Panc1 (cell line): ENCODE results near the gene EPB41L5. TPM values are rescaled to one million over a fixed set of nuclear protein-coding genes. Genes with fewer than 3 reads are reported as not detected.

Experiments
- ATAC-seq: fragments of 200-7000 bp; cut with Tn5 transposase; 2 replicates; pipeline ENCODE4 v1.9.1; 2020; ENCODE audit warnings: mild to moderate bottlenecking, moderate library complexity
- BruUV-seq: library from RNA; stranded (reverse); fragments of 400-500 nt; replicated peaks from 2 replicates; lab custom pipeline; 2021; lab: Mats Ljungman, UMichigan
- CTCF ChIA-PET: fragments of 300-600 bp; sonication (Branson Sonifier 250); formaldehyde crosslinking; loops from one replicate; lab custom pipeline; 2022; ENCODE audit warnings: antibody characterized with exemption; lab: Charles Lee
- POLR2A ChIA-PET: fragments of 300-600 bp; sonication (Branson Sonifier 250); formaldehyde crosslinking; loops from one replicate; lab custom pipeline; 2022; ENCODE audit warnings: antibody characterized with exemption; lab: Charles Lee
- DNase-seq: peaks from one replicate; pipeline ENCODE4 v3.0.0-alpha.2; 2010; ENCODE audit warnings: low read depth, low spot score
- H3K27ac ChIP-seq: 2 replicates; pipeline ENCODE4 v1.5.1; 2011; ENCODE audit warnings: mild to moderate bottlenecking, low read length, inconsistent platforms
- H3K27me3 ChIP-seq: fragments of 200-500 bp; sonication (Bioruptor generic); 2 replicates; pipeline ENCODE4 v1.6.0; 2014; ENCODE audit warnings: low read length, inconsistent platforms; ENCODE audit not compliant: control insufficient read depth, insufficient read depth
- H3K36me3 ChIP-seq: fragments of 200-500 bp; sonication (Bioruptor generic); 2 replicates; pipeline ENCODE4 v1.5.1; 2014; ENCODE audit warnings: inconsistent platforms, mild to moderate bottlenecking, low read length, moderate library complexity; ENCODE audit not compliant: control insufficient read depth, insufficient read depth
- H3K4me1 ChIP-seq: 2 replicates; pipeline ENCODE4 v1.5.1; 2011; ENCODE audit warnings: inconsistent platforms, mild to moderate bottlenecking, low read length, moderate library complexity; ENCODE audit not compliant: control insufficient read depth, insufficient read depth
- H3K4me3 ChIP-seq, 2 experiments: 2 replicates each; pipeline ENCODE4 v1.5.1; 2011 to 2012; ENCODE audit warnings: low read depth in 2 of 2, low read length in 2 of 2, mild to moderate bottlenecking in 2 of 2, inconsistent platforms in 1 of 2, moderate library complexity in 1 of 2
- H3K9me3 ChIP-seq: fragments of 200-500 bp; sonication (Bioruptor generic); 2 replicates; pipeline ENCODE4 v1.5.1; 2014; ENCODE audit warnings: low read depth, mild to moderate bottlenecking, inconsistent platforms, low read length, moderate library complexity; ENCODE audit not compliant: control insufficient read depth, insufficient read depth
- CTCF ChIP-seq: fragments of 450-650 bp; IDR thresholded peaks from 2 replicates; pipeline ENCODE4 v1.5.1; 2017; ENCODE audit warnings: mild to moderate bottlenecking
- POLR2AphosphoS5 ChIP-seq: IDR thresholded peaks from 2 replicates; pipeline ENCODE4 v1.6.1; 2012; ENCODE audit warnings: mild to moderate bottlenecking, low read depth, low read length, moderate library complexity
- REST ChIP-seq, 2 experiments: IDR thresholded peaks; 2 replicates each; pipeline ENCODE4 v1.6.1; 2011 to 2012; ENCODE audit warnings: low read depth in 2 of 2, control low read depth in 1 of 2, low read length in 1 of 2, mild to moderate bottlenecking in 1 of 2, moderate library complexity in 1 of 2; ENCODE audit not compliant: insufficient read depth in 1 of 2
- SIN3A ChIP-seq: IDR thresholded peaks from 2 replicates; pipeline ENCODE4 v1.6.1; 2012; ENCODE audit warnings: low read depth, mild to moderate bottlenecking, low read length, moderate library complexity, borderline replicate concordance; ENCODE audit not compliant: insufficient read depth
- TCF7L2 ChIP-seq: IDR thresholded peaks from 2 replicates; pipeline ENCODE4 v1.6.1; 2011; ENCODE audit warnings: mild to moderate bottlenecking, low read depth, low read length, inconsistent platforms
- in situ Hi-C: cut with HindIII; loops from 2 replicates; pipeline ENCODE4 v1.10.0; 2016; ENCODE audit warnings: low sequenced_read_pairs, low pct_unique_long_range_greater_than_20kb
- intact Hi-C: fragments of 100-400 bp; cut with micrococcal nuclease; formaldehyde crosslinking; loops from one replicate; pipeline ENCODE4 v1.10.0; 2022; ENCODE audit not compliant: unreplicated experiment
- total RNA-seq: library from RNA; stranded (reverse); gene quantifications from one replicate; pipeline ENCODE4 v1.2.1, GENCODE V29; 2021; ENCODE audit not compliant: unreplicated experiment

Gene EPB41L5
- total RNA-seq, 1 experiment from 2014 or later: 42.2 TPM

GRCh38 chr2:120210270-120210693, 197.4 kb downstream of the EPB41L5 start:
- DNase-seq (no peak), ATAC-seq (no peak)
- H3K4me1 ChIP-seq: no peaks in the 10 kb centered on the region
- no peak overlapping the region for H3K4me3 ChIP-seq
- no TSS peak for BruUV-seq
- ChIA-PET CTCF (no interaction called here), POLR2A (no interaction called here)
- no peak overlapping the region for H3K27ac ChIP-seq
- TF ChIP-seq TCF7L2 (no peak), CTCF (no peak), SIN3A (no peak), REST (IDR thresholded peaks at IDR 0.05; ENCODE audit: insufficient read depth in 1 of 2, low read depth in 2 of 2, low read length in 1 of 2) (no peak), POLR2AphosphoS5 (no peak)
- in situ Hi-C loops: no loop called here
- H3K27me3 ChIP-seq: no peaks in the 10 kb centered on the region
- H3K36me3 ChIP-seq: no peaks in the 10 kb centered on the region
- H3K9me3 ChIP-seq: no peaks in the 10 kb centered on the region
- intact Hi-C loops: no loop called here

- intact Hi-C loops (no loop called here), in situ Hi-C loops (no loop called here)
- Histone ChIP-seq H3K36me3 (peaks cover 4% of the 10 kb centered on the region; the same call in 1 of the 2 replicates), H3K9me3 (no peaks in the 10 kb centered on the region; the same call in 1 of the 2 replicates), H3K27ac (no peak overlapping the region), H3K27me3 (no peaks in the 10 kb centered on the region), H3K4me3 (no peak overlapping the region), H3K4me1 (peaks cover 18% of the 10 kb centered on the region)
- CTCF ChIA-PET: no interaction called here
- DNase-seq (no peak), ATAC-seq (no peak)
- no TSS peak for BruUV-seq
- TF ChIP-seq POLR2AphosphoS5 (no peak), REST (IDR thresholded peaks at IDR 0.05; ENCODE audit: insufficient read depth in 1 of 2, low read depth in 2 of 2, low read length in 1 of 2) (no peak)
- POLR2A ChIA-PET: no interaction called here
Measured at GRCh38 chr2:120218181-120218580, 205.3 kb downstream of the EPB41L5 start.
